PC-3 (cell line): ENCODE results near the gene GSTA5. TPM values are rescaled to one million over a fixed set of nuclear protein-coding genes. Genes with fewer than 3 reads are reported as not detected.
"Not testable (repeated sequence)": the region's sequence is repeated elsewhere in the genome, so short reads cannot be mapped to it uniquely, and the experiment has no call there.

ENCODE experiments used
- ATAC-seq: fragments of 200-7000 bp; cut with Tn5 transposase; 2 replicates; pipeline ENCODE4 v1.9.1; 2020; ENCODE audit warnings: mild to moderate bottlenecking, moderate library complexity
- BruUV-seq: library from RNA; stranded (reverse); fragments of 400-500 nt; replicated peaks from 2 replicates; lab custom pipeline; 2021; lab: Mats Ljungman, UMichigan
- CTCF ChIA-PET: fragments of 300-600 bp; sonication (Branson Sonifier 250); formaldehyde crosslinking; loops from one replicate; lab custom pipeline; 2022; ENCODE audit warnings: antibody characterized with exemption; lab: Charles Lee
- POLR2A ChIA-PET: fragments of 300-600 bp; sonication (Branson Sonifier 250); formaldehyde crosslinking; loops from one replicate; lab custom pipeline; 2022; ENCODE audit warnings: antibody characterized with exemption; ENCODE audit not compliant: unreplicated experiment; lab: Charles Lee
- DNase-seq: peaks from one replicate; pipeline ENCODE4 v3.0.0-alpha.2; 2015
- H2AFZ ChIP-seq: fragments of 300-600 bp; sonication (generic); 2 replicates; pipeline ENCODE4 v1.6.0; 2016; ENCODE audit warnings: antibody characterized with exemption, low read length
- H3F3A ChIP-seq: fragments of 300-600 bp; sonication (generic); one replicate; pipeline ENCODE4 v1.6.0; 2017; ENCODE audit warnings: antibody characterized with exemption, low read length, control low read depth, mild to moderate bottlenecking; ENCODE audit not compliant: unreplicated experiment
- H3K27ac ChIP-seq: fragments of 300-600 bp; sonication (generic); 2 replicates; pipeline ENCODE4 v1.5.1; 2016; ENCODE audit warnings: mild to moderate bottlenecking, low read length
- H3K27me3 ChIP-seq: fragments of 300-600 bp; sonication (generic); 2 replicates; pipeline ENCODE4 v1.6.1; 2016; ENCODE audit warnings: low read length, mixed read lengths
- H3K36me3 ChIP-seq: fragments of 300-600 bp; sonication (generic); 2 replicates; pipeline ENCODE4 v1.6.1; 2016; ENCODE audit warnings: low read depth, mixed run types, low read length, mixed read lengths
- H3K4me1 ChIP-seq: fragments of 300-600 bp; sonication (generic); 2 replicates; pipeline ENCODE4 v1.5.1; 2016; ENCODE audit warnings: low read length; ENCODE audit not compliant: insufficient read depth
- H3K4me2 ChIP-seq: fragments of 300-600 bp; sonication (generic); 2 replicates; pipeline ENCODE4 v1.6.0; 2016; ENCODE audit warnings: low read length
- H3K4me3 ChIP-seq: fragments of 300-600 bp; sonication (generic); 2 replicates; pipeline ENCODE4 v1.5.1; 2016; ENCODE audit warnings: mild to moderate bottlenecking, low read length, mixed read lengths
- H3K79me2 ChIP-seq: fragments of 300-600 bp; sonication (generic); 2 replicates; pipeline ENCODE4 v1.6.1; 2017; ENCODE audit warnings: low read length, mixed read lengths
- H3K9ac ChIP-seq: fragments of 300-600 bp; sonication (generic); 2 replicates; pipeline ENCODE4 v1.6.0; 2016; ENCODE audit warnings: mild to moderate bottlenecking, low read length
- H3K9me2 ChIP-seq: fragments of 300-600 bp; sonication (generic); replicated peaks from 2 replicates; pipeline ENCODE4 v1.6.1; 2016; ENCODE audit warnings: mixed run types, low read length, mixed read lengths
- H3K9me3 ChIP-seq: fragments of 300-600 bp; sonication (generic); 2 replicates; pipeline ENCODE4 v1.6.1; 2016; ENCODE audit warnings: low read length, mixed read lengths
- H4K20me1 ChIP-seq: fragments of 300-600 bp; sonication (generic); 2 replicates; pipeline ENCODE4 v1.6.1; 2016; ENCODE audit warnings: low read length, mixed read lengths
- CTCF ChIP-seq: fragments of 300-600 bp; sonication (generic); conservative IDR thresholded peaks from 2 replicates; pipeline ENCODE4 v1.5.1; 2017; ENCODE audit warnings: antibody characterized with exemption, low read depth, mild to moderate bottlenecking, low read length
- EZH2 ChIP-seq: fragments of 300-600 bp; sonication (generic); IDR thresholded peaks from one replicate; pipeline ENCODE4 v1.6.1; 2017; ENCODE audit warnings: antibody characterized with exemption, mild to moderate bottlenecking, low read length; ENCODE audit not compliant: unreplicated experiment
- EZH2phosphoT487 ChIP-seq: fragments of 300-600 bp; sonication (generic); IDR thresholded peaks from 2 replicates; pipeline ENCODE4 v1.6.1; 2018; ENCODE audit warnings: mild to moderate bottlenecking, antibody characterized with exemption, low read length, borderline replicate concordance
- intact Hi-C: fragments of 100-400 bp; cut with micrococcal nuclease; formaldehyde crosslinking; loops from 2 replicates; pipeline ENCODE4 v1.9.0; 2023
- total RNA-seq: library from RNA; depleted of rRNA; stranded (reverse); fragments of >200 nt; gene quantifications from 2 replicates; pipeline ENCODE4 v1.2.3, GENCODE V29; 2014

Gene GSTA5
- total RNA-seq, 1 experiment from 2014 or later = not detected

GRCh38 chr6:52808660-52809059, 32.0 kb downstream of the GSTA5 start:
- H3K9me2 ChIP-seq = no peaks in the 10 kb centered on the region
- H3K27ac ChIP-seq = no peak overlapping the region
- TF ChIP-seq EZH2 = no peak
- no peak for TF ChIP-seq CTCF
- TF ChIP-seq EZH2phosphoT487 = no peak
- no TSS peak for BruUV-seq
- H3K9me3 ChIP-seq = no peaks in the 10 kb centered on the region
- H3K4me2 ChIP-seq = no peak overlapping the region
- H3F3A ChIP-seq = no peaks in the 10 kb centered on the region
- no peaks in the 10 kb centered on the region for H3K79me2 ChIP-seq
- DNase-seq (no peak), ATAC-seq (no peak)
- no peak overlapping the region for H3K4me3 ChIP-seq
- intact Hi-C loops = no loop called here
- no peaks in the 10 kb centered on the region for H4K20me1 ChIP-seq
- no peaks in the 10 kb centered on the region for H3K27me3 ChIP-seq
- no peak overlapping the region for H2AFZ ChIP-seq
- CTCF ChIA-PET = no interaction called here
- H3K4me1 ChIP-seq = no peaks in the 10 kb centered on the region
- POLR2A ChIA-PET = no interaction called here
- H3K36me3 ChIP-seq = no peaks in the 10 kb centered on the region
- H3K9ac ChIP-seq = no peak overlapping the region

GRCh38 chr6:52803668-52804255, 36.9 kb downstream of the GSTA5 start, which contains the start of gene GSTA1:
Gene GSTA1 (minus strand): TSS chr6:52803816. CDS start chr6:52799267, 4,549 bp downstream.
- intact Hi-C loops, H3K27ac ChIP-seq, H4K20me1 ChIP-seq, H3K27me3 ChIP-seq, BruUV-seq, H3K9ac ChIP-seq, H3K4me3 ChIP-seq, H3K4me1 ChIP-seq, H3K9me3 ChIP-seq, H3K9me2 ChIP-seq, H3K36me3 ChIP-seq, CTCF ChIA-PET, H3K4me2 ChIP-seq, H3F3A ChIP-seq, H3K79me2 ChIP-seq, POLR2A ChIA-PET, H2AFZ ChIP-seq: not testable (repeated sequence)
- ATAC-seq = peak; percentile 24; the same call in 1 of the 2 replicates
- TF ChIP-seq CTCF = peak; percentile 48
- DNase-seq = peak; percentile 28

GRCh38 chr6:52802806-52803205, 37.8 kb downstream of the GSTA5 start:
- no peak for DNase-seq
- Histone ChIP-seq H3K27me3 (no peaks in the 10 kb centered on the region), H3K9me2 (no peaks in the 10 kb centered on the region), H3K79me2 (no peaks in the 10 kb centered on the region), H3K9me3 (no peaks in the 10 kb centered on the region), H4K20me1 (no peaks in the 10 kb centered on the region), H3K4me3 (no peak overlapping the region), H3K9ac (no peak overlapping the region), H3K4me1 (no peaks in the 10 kb centered on the region), H3F3A (no peaks in the 10 kb centered on the region), H2AFZ (no peak overlapping the region), H3K36me3 (no peaks in the 10 kb centered on the region), H3K27ac (no peak overlapping the region), H3K4me2 (no peak overlapping the region)
- no peak for ATAC-seq
- no TSS peak for BruUV-seq
- ChIA-PET POLR2A (no interaction called here), CTCF (no interaction called here)
- intact Hi-C loops = no loop called here
- TF ChIP-seq CTCF (no peak), EZH2 (no peak), EZH2phosphoT487 (no peak)
